ENCODE data around the gene MAP3K8. TPM values are rescaled to one million over a fixed set of nuclear protein-coding genes. Genes with fewer than 3 reads are reported as not detected.
"Not testable (repeated sequence)": the region's sequence is repeated elsewhere in the genome, so short reads cannot be mapped to it uniquely, and the experiment has no call there.

The MAP3K8 gene
- total and polyA plus RNA-seq, 2 donors (not counting 3 experiments of a cell fraction or from before 2014, with no cell fraction given): 5.2 to 10.6 TPM

DNA sequence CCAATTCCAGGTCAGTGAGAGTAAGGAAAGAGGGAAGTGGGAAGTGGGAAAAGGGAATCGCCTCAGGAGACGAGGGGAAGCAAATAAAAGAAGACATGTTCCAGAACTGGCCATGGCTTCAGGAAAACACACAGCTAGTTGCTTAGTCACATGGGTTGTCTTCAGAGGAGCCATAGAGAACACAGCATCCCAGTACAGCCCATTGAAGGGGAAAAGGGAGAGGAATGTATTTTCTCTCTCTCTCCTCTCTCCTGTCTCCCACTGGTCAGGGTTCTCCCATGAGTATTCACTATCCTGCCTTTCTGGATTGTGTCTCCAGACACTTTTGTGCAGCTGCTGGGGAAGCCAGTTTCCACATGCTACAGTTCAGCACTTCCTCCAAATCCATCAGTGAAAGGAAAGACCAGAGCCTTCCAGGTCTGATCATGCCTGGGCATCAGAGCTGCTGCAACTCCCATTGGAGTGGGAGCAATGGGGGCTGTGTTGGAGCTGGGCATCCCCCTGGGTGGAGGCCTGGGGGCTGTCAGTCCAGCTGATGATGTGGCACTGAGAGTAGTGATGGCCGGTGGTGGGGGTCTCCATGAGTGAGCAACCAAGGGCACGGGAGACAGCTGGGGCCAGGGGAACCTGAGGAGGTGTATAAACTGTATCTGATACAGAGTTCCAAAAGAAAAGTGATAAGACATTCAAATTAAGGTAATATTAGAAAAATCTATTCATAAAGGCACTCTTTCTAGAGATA lies 38.6 kb downstream of the MAP3K8 start:
- H3K4me1 ChIP-seq (ENCODE audit: control insufficient read depth, extremely low read depth, insufficient read depth, low read length): no peaks in the 10 kb centered on the region
- no peak overlapping the region for H2AFZ ChIP-seq (ENCODE audit: low read depth, low read length)
- ChIA-PET CTCF (interaction anchor here (1.2 to 1.5 kb wide), 4 partner anchors 13 to 20 kb away, joined by 3 to 4 read pairs (median 3); no protein-coding TSS in a partner anchor), POLR2A (no interaction called here)
- no peak overlapping the region for H3K27ac ChIP-seq (ENCODE audit: insufficient read depth, low read depth, low read length)
- no peak overlapping the region for H3K4me3 ChIP-seq (replicated peaks in 1 of 3; ENCODE audit: insufficient read depth in 1 of 3, low read depth in 1 of 3, low read length in 3 of 3)
- H3K79me2 ChIP-seq (ENCODE audit: control insufficient read depth, insufficient read depth, low read length): no peaks in the 10 kb centered on the region
- no peak overlapping the region for H3K4me2 ChIP-seq (ENCODE audit: insufficient read depth, low read length)
- no peaks in the 10 kb centered on the region for H3K9me3 ChIP-seq (replicated peaks; ENCODE audit: control insufficient read depth, insufficient read depth, low read length)
- peaks cover 0 to 2% of the 10 kb centered on the region in 2 experiments for H3K27me3 ChIP-seq (ENCODE audit: control insufficient read depth in 2 of 2, insufficient read depth in 2 of 2, low read length in 2 of 2)
- no peaks in the 10 kb centered on the region for H3K9me1 ChIP-seq (replicated peaks; ENCODE audit: control insufficient read depth, extremely low read depth, insufficient read depth, low read length)
- H3K36me3 ChIP-seq (ENCODE audit: control insufficient read depth in 2 of 2, extremely low read depth in 1 of 2, insufficient read depth in 2 of 2, low read length in 2 of 2): no peaks in the 10 kb centered on the region
- no peak overlapping the region for H3K9ac ChIP-seq (replicated peaks; ENCODE audit: extremely low read depth, insufficient read depth, low read length)
- no peaks in the 10 kb centered on the region for H4K20me1 ChIP-seq (replicated peaks; ENCODE audit: control insufficient read depth, extremely low read depth, insufficient read depth, low read length)
- no TSS peak for BruUV-seq (replicated peaks)
- FAIRE-seq (no peak), DNase-seq (ENCODE audit: low read depth, low spot score) (no peak)
- TF ChIP-seq, protein P1, sequence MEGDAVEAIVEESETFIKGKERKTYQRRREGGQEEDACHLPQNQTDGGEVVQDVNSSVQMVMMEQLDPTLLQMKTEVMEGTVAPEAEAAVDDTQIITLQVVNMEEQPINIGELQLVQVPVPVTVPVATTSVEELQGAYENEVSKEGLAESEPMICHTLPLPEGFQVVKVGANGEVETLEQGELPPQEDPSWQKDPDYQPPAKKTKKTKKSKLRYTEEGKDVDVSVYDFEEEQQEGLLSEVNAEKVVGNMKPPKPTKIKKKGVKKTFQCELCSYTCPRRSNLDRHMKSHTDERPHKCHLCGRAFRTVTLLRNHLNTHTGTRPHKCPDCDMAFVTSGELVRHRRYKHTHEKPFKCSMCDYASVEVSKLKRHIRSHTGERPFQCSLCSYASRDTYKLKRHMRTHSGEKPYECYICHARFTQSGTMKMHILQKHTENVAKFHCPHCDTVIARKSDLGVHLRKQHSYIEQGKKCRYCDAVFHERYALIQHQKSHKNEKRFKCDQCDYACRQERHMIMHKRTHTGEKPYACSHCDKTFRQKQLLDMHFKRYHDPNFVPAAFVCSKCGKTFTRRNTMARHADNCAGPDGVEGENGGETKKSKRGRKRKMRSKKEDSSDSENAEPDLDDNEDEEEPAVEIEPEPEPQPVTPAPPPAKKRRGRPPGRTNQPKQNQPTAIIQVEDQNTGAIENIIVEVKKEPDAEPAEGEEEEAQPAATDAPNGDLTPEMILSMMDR (IDR thresholded peaks at IDR 0.05; ENCODE audit: extremely low read depth in 1 of 2, insufficient read depth in 1 of 2, low read depth in 1 of 2, low read length in 2 of 2): no peak
- TF ChIP-seq FOS (IDR thresholded peaks at IDR 0.05; ENCODE audit: borderline replicate concordance, insufficient read depth, low read length) (no peak), EZH2 (IDR thresholded peaks at IDR 0.05; ENCODE audit: borderline replicate concordance, low read depth, low read length, severe bottlenecking) (no peak), POLR2AphosphoS5 (IDR thresholded peaks at IDR 0.05; ENCODE audit: insufficient read depth, low read depth, low read length) (no peak), MYC (IDR thresholded peaks at IDR 0.05; ENCODE audit: low read depth, low read length) (no peak), GATA2 (IDR thresholded peaks at IDR 0.05; ENCODE audit: insufficient read depth, insufficient read length, low read depth, low read length) (no peak), POLR2A (IDR thresholded peaks at IDR 0.05; ENCODE audit: low read depth, low read length) (no peak), JUN (IDR thresholded peaks at IDR 0.05; ENCODE audit: borderline replicate concordance, insufficient read depth, insufficient read length, low read depth) (no peak)
- TF ChIP-seq, protein P2, sequence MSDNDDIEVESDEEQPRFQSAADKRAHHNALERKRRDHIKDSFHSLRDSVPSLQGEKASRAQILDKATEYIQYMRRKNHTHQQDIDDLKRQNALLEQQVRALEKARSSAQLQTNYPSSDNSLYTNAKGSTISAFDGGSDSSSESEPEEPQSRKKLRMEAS (IDR thresholded peaks at IDR 0.05; ENCODE audit: insufficient read depth, insufficient read length): no peak
- intact Hi-C loops (cut with micrococcal nuclease) (no loop called here), dilution Hi-C loops (cut with MboI; ENCODE audit: extremely low pct_ligation_motif_present, low sequenced_read_pairs) (no loop called here)

DNA sequence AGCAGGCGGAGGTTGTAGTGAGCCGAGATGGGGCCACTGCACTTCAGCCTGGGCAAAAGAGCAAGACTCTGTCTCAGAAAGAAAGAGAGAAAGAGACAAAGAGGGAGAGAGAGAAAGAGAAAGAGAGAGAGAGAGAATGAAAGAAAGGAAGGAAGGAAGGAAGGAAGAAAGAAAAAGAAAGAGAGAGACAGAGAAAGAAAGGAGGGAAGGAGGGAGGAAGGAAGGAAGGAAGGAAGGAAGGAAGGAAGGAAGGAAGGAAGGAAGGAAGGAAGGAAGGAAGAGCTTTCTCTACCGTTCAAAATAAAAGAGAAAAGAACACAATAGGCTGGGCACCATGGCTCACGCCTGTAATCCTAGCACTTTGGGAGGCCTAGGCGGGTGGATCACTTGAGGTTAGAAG lies 41.5 kb downstream of the MAP3K8 start:
- dilution Hi-C loops (cut with MboI; ENCODE audit: extremely low pct_ligation_motif_present, low sequenced_read_pairs); POLR2A ChIA-PET; FAIRE-seq; H3K9ac ChIP-seq (replicated peaks; ENCODE audit: extremely low read depth, insufficient read depth, low read length); H3K27ac ChIP-seq (ENCODE audit: insufficient read depth, low read depth, low read length); CTCF ChIA-PET; H3K27me3 ChIP-seq (ENCODE audit: control insufficient read depth in 2 of 2, insufficient read depth in 2 of 2, low read length in 2 of 2); H3K4me2 ChIP-seq (ENCODE audit: insufficient read depth, low read length); H3K9me1 ChIP-seq (replicated peaks; ENCODE audit: control insufficient read depth, extremely low read depth, insufficient read depth, low read length); H3K79me2 ChIP-seq (ENCODE audit: control insufficient read depth, insufficient read depth, low read length); intact Hi-C loops (cut with micrococcal nuclease); H3K4me3 ChIP-seq (replicated peaks in 1 of 3; ENCODE audit: insufficient read depth in 1 of 3, low read depth in 1 of 3, low read length in 3 of 3); BruUV-seq (replicated peaks); H3K4me1 ChIP-seq (ENCODE audit: control insufficient read depth, extremely low read depth, insufficient read depth, low read length); H3K9me3 ChIP-seq (replicated peaks; ENCODE audit: control insufficient read depth, insufficient read depth, low read length); H4K20me1 ChIP-seq (replicated peaks; ENCODE audit: control insufficient read depth, extremely low read depth, insufficient read depth, low read length); H3K36me3 ChIP-seq (ENCODE audit: control insufficient read depth in 2 of 2, extremely low read depth in 1 of 2, insufficient read depth in 2 of 2, low read length in 2 of 2); H2AFZ ChIP-seq (ENCODE audit: low read depth, low read length); DNase-seq (ENCODE audit: low read depth, low spot score): not testable (repeated sequence)

All from endothelial cell of umbilical vein (primary cell).